PFSK-1 (cell line): ENCODE measurements around the gene PSAPL1.

Experiments
- FOXP2 ChIP-seq: optimal IDR thresholded peaks from 2 replicates; pipeline ENCODE3; 2011; ENCODE audit warnings: borderline replicate concordance, control low read depth, inconsistent platforms; ENCODE audit not compliant: insufficient read depth; ENCODE audit errors: extremely low read length, extremely low read depth
- POLR2AphosphoS5 ChIP-seq: IDR thresholded peaks from 2 replicates; pipeline ENCODE4 v1.6.1; 2012; ENCODE audit warnings: low read depth, mild to moderate bottlenecking, control low read depth, low read length, moderate library complexity
- REST ChIP-seq, 2 experiments: IDR thresholded peaks; 2 replicates each; pipeline versions ENCODE4 v1.6.1 to v1.8.0; 2011 to 2012; ENCODE audit warnings: low read depth in 2 of 2, low read length in 2 of 2, control low read depth in 1 of 2, inconsistent platforms in 1 of 2, mild to moderate bottlenecking in 1 of 2, moderate library complexity in 1 of 2; ENCODE audit not compliant: insufficient read depth in 1 of 2
- SIN3A ChIP-seq: IDR thresholded peaks from 2 replicates; pipeline ENCODE4 v1.6.1; 2012; ENCODE audit warnings: mild to moderate bottlenecking, low read length, moderate library complexity, borderline replicate concordance; ENCODE audit not compliant: insufficient read depth
- TAF1 ChIP-seq: IDR thresholded peaks from 2 replicates; pipeline ENCODE4 v1.6.1; 2012; ENCODE audit warnings: low read length, control low read depth, borderline replicate concordance; ENCODE audit not compliant: insufficient read depth

The PSAPL1 gene

GRCh38 chr4:7430965-7431695 lies 3.6 kb downstream of the PSAPL1 start:
- no peak for TF ChIP-seq SIN3A
- no peak for TF ChIP-seq FOXP2
- TF ChIP-seq REST (IDR thresholded peaks at IDR 0.05; ENCODE audit: insufficient read depth in 1 of 2, low read depth in 2 of 2, low read length in 2 of 2), result no peak
- TF ChIP-seq POLR2AphosphoS5, result no peak
- no peak for TF ChIP-seq TAF1

- TF ChIP-seq REST (IDR thresholded peaks at IDR 0.05; ENCODE audit: insufficient read depth in 1 of 2, low read depth in 2 of 2, low read length in 2 of 2), result no peak
- TF ChIP-seq SIN3A, result no peak
- no peak for TF ChIP-seq TAF1
- TF ChIP-seq FOXP2, result no peak
- no peak for TF ChIP-seq POLR2AphosphoS5
These were observed 4.3 kb downstream of the PSAPL1 start for GRCh38 chr4:7430368-7430964.

- TF ChIP-seq FOXP2, result no peak
- TF ChIP-seq TAF1, result no peak
- no peak for TF ChIP-seq POLR2AphosphoS5
- no peak for TF ChIP-seq REST (IDR thresholded peaks at IDR 0.05; ENCODE audit: insufficient read depth in 1 of 2, low read depth in 2 of 2, low read length in 2 of 2)
- TF ChIP-seq SIN3A, result no peak
These were observed 5.1 kb downstream of the PSAPL1 start for GRCh38 chr4:7429601-7430078.

GRCh38 chr4:7429069-7429416 lies 5.7 kb downstream of the PSAPL1 start:
- TF ChIP-seq REST (IDR thresholded peaks at IDR 0.05; ENCODE audit: insufficient read depth in 1 of 2, low read depth in 2 of 2, low read length in 2 of 2), result no peak
- no peak for TF ChIP-seq TAF1
- TF ChIP-seq POLR2AphosphoS5, result no peak
